ENCODE data around the gene MVP.
A peak's percentile ranks its signal among the peaks of the same experiment; 100 is the strongest.

MVP gene

DNA sequence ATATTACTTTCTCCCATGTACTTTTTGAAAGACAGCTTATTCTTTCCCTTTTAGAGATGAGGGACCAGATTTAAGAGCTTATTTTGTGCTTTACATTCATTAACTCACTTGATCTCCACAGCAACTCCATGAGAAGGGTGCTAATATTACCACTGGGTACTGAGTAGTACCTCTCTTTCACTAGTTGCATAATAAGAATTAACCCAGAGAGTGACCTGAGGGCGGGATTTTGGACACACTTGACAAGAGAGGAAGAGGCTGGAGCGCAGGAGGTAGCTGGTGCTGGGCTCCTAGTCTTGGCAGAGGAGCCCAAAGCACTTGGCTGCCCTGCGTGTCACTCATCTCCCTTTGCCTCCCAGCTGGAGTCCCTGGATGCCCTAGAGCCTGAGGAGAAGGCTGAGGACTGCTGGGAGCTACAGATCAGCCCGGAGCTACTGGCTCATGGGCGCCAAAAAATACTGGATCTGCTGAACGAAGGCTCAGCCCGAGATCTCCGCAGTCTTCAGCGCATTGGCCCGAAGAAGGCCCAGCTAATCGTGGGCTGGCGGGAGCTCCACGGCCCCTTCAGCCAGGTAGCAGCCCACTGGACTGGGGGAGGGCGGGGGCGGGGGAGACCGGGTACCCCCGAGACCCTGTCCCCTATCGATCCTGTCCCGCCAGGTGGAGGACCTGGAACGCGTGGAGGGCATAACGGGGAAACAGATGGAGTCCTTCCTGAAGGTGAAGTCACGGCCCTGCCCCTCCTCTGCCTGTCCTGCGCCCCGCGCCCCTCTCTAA, 15.6 kb upstream of the MVP start:
- no peak for DNase-seq (ENCODE audit: low spot score)

DNA sequence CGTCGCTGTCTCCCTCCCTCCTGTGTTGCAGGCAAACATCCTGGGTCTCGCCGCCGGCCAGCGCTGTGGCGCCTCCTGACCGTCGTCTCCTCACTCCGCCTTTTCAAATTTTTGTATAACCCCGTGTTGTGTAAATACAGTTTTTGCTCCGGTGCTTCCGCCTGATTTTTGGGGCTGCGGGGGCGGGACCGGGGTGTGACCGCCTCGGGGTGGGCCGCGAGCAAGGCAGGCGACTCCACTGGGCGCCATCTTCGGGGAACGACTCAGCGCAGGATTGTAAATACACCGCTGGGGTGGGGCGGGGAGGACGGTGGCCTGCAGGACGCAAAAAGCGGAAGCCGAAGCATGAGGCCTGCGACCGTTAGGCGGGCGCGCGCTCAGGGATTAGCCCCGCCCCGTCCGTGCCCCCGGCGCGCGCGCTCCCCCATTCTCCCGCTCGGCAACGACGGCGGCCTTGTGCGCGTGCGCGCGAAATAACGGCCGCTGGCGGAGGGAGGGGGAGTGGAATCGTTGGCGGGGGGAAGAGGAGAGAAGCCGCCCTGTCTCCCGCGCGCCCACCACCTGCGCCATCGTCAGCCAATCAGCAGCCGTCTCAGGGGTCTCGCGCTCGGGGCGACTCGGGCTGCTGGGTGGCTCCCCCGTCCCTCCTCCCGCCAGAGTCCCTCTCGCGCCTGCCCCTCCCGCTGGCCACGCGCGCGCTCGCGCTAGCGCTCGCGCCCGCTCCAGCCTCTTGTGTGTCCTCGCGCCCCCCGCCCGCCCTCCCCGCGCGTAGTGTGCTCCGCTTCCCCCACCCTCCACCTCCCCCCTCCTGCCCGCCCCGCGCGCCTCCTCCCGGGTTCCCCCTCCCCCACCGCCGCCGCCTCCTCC, 14.8 kb upstream of the MVP start:
- DNase-seq (ENCODE audit: low spot score): peak; percentile 98

DNA sequence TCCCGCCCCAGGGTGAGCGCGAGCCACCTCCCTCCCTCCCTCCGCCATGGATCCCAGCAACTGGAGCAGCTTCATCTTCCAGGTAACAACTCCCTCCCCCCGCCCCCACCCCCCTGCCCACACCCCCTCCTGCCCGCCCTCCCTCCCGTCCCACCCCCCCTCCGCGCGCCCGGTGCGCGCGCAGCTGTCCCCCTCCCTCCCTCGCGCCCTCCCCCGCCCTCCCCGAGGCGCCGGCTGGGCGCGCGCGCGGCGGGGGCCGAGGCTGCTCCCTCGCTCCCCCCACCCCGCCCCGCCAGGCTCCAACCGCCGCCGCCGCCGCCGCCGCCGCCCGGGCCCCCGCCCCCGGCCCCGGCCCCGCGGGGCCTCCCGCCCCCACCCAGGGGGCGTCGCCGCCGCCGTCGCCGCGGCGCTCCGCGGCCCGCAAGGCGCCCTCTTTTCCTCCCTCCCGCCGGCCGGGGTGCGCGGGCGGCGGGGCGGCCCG, 14.1 kb upstream of the MVP start, which contains the start of gene MAZ:
TSS of gene MAZ (plus strand) at position 431 of the 481 bp plus-strand sequence. CDS start 173 bp downstream, outside the sequence.
- DNase-seq (ENCODE audit: low spot score): peak; percentile 78

DNA sequence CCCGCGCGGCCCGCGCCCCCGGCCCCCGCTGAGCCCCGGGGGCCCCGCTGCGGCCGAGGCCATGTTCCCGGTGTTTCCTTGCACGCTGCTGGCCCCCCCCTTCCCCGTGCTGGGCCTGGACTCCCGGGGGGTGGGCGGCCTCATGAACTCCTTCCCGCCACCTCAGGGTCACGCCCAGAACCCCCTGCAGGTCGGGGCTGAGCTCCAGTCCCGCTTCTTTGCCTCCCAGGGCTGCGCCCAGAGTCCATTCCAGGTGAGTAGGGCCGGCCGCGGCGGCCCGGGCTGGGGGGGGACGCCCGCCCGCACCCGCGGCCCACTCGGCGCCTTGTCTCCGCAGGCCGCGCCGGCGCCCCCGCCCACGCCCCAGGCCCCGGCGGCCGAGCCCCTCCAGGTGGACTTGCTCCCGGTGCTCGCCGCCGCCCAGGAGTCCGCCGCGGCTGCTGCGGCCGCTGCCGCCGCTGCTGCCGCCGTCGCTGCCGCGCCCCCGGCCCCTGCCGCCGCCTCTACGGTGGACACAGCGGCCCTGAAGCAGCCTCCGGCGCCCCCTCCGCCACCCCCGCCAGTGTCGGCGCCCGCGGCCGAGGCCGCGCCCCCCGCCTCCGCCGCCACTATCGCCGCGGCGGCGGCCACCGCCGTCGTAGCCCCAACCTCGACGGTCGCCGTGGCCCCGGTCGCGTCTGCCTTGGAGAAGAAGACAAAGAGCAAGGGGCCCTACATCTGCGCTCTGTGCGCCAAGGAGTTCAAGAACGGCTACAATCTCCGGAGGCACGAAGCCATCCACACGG, 13.4 kb upstream of the MVP start:
- DNase-seq (ENCODE audit: low spot score): no peak

DNA sequence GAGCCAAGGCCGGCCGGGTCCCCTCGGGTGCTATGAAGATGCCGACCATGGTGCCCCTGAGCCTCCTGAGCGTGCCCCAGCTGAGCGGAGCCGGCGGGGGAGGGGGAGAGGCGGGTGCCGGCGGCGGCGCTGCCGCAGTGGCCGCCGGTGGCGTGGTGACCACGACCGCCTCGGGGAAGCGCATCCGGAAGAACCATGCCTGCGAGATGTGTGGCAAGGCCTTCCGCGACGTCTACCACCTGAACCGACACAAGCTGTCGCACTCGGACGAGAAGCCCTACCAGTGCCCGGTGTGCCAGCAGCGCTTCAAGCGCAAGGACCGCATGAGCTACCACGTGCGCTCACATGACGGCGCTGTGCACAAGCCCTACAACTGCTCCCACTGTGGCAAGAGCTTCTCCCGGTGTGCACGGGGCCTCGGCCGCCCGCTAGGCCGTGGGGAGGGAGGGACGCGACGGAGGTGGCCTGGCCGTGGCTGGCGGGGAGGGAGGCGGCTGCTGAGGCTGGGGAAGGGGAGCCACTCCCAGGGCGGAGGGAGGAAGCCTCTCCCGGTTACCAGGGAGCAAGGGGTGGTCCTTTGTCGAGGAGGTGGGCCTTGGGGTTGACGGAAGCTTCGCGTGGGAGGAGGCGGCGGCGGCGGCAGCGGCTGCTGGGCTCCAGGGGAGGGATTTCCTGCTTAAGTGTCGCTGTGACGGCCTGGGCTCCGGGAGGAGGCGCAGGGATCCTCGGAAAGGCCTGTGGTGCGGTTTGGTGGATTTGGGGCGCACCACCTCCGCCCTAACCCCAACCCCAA, 12.6 kb upstream of the MVP start:
- DNase-seq (ENCODE audit: low spot score): peak; percentile 89

DNA sequence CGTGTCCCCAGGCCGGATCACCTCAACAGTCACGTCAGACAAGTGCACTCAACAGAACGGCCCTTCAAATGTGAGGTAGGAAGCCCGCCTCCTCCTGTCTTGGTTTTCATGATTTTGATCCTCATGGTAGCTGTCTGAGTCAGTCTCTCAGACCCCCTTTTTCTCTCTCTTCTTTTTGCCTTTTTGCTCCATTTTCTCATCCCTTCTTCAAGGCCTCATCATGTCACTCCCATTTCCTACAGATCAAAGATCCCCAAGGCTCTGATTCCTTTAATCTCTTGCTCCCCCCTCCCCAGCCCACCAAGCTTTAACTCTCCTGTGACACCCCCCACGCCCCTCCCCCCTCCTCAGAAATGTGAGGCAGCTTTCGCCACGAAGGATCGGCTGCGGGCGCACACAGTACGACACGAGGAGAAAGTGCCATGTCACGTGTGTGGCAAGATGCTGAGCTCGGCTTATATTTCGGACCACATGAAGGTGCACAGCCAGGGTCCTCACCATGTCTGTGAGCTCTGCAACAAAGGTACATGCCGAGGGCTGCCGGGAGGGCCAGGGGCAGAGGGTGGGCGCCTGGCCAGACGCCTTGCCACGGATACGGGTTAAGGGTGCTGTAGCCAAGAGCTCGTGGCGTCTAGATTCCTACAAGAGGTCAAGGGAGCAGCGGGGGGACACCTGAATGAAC, 11.9 kb upstream of the MVP start:
- DNase-seq (ENCODE audit: low spot score): no peak

DNA sequence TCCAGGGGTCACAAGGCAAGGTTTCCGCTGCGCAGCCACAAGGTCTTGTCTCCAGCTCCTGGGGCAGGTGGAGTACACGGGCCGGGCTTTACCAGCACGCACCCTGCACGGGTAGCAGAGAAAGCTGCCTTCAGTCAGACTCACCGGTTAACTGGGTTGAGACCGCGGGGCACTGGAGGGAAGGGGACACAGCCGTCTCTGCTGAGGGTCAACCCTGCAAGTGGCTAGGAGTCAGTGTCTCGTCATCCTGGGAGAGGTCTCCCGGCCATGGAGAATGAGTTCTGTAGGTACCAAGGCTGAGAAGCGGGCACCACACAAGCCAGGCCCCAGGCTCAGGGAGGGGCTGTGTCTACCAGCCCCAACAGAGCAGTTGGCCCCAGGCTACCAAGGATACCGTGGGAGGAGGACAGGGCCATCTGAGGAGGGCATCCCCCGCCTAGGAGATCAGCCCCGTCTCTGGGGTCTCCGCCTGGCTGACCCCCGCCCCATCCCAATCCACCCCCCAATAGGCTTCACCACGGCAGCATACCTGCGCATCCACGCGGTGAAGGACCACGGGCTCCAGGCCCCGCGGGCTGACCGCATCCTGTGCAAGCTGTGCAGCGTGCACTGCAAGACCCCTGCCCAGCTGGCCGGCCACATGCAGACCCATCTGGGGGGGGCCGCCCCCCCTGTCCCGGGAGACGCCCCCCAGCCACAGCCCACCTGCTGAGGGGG, 11.1 kb upstream of the MVP start:
- DNase-seq (ENCODE audit: low spot score): no peak

DNA sequence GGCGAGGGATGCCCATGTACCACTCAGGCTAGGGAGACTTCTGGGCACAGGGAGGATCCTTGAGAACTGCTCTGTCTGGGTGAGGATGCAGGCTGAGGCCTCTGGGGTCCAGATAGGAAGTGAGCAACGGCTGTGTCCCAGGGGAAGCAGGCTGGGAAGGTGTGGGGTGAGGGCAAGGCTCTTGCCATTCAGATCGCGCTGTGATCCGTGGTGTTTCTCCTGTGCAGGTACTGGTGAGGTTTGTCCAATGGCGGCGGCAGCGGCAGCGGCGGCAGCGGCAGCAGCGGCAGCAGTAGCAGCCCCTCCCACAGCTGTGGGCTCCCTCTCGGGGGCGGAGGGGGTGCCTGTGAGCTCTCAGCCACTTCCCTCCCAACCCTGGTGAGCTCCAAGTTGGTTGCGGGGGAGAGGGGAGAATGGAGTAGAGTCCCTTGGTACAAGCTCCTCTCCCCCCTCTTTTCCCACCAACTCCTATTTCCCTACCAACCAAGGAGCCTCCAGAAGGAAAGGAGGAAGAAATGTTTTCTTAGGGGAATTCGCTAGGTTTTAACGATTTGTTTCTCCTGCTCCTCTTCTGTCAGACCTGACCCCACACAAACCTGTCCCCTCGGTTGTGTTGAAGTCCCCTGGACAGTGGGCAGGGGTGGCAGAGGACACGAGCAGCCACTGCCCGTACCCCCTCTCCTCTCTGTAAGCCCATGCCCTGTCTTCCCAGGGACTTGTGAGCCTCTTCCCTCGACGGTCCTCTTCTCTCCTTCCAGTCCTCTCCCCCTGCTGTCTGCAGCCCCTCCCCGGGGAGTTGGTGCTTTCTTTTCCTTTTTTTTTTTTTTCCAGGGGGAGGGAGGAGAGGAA, 10.2 kb upstream of the MVP start:
- no peak for DNase-seq (ENCODE audit: low spot score)

DNA sequence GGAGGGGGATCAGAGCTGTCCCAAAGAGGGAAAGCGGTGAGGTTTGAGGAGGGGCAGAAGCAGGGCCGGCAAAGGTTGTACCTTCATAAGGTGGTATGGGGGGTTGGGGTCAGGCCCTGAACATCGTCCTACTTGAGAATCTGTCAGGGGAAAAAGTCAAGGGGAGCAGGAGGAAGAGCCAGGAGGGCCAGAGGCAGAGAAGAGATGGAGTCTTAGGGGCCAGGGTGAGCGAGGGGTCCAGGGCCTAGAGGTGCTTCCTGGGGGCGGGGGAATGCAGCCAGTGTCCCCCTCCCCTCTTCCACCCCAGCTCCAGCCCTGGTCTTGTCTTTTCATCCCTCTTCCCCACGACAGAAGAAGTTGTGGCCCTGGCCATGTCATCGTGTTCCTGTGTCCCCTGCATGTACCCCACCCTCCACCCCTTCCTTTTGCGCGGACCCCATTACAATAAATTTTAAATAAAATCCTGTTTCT, 9.5 kb upstream of the MVP start:
- DNase-seq (ENCODE audit: low spot score): no peak

DNA sequence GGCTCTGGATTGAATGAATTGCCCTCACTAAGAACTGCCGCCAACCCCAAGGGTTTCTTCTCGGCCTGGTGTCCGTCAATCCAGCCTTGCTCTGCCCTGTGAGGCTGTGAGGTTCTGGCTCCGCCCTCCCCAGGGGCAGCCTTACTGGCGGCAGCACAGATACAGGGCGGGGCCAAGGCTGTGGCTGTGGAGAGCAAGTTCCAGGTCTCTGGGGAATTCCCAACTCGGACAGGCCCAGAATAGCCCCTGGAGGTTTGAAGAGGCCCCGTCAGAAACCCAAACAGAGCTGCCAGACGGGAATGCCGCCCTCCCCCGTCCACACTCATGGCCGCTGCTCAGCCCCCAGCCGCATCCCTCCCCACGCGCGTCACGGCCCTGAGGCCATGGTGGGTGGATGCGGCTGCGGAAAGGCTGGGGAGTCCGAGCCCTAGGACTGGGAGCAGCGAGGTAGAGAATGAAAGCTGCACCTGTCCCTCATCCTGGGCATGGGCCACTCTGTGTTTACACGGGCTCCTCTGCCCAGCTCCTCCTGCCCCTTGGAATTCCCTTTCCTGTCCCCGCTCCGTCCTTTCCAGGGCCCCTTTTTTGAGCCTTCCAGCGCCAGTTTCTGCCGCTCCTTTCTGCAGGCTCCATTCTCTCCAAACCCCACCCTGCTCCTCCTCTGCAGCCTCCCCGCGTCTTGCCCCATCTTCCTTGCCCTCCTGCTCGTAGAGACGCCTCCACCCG, 8.9 kb upstream of the MVP start:
- DNase-seq (ENCODE audit: low spot score): peak; percentile 96

DNA sequence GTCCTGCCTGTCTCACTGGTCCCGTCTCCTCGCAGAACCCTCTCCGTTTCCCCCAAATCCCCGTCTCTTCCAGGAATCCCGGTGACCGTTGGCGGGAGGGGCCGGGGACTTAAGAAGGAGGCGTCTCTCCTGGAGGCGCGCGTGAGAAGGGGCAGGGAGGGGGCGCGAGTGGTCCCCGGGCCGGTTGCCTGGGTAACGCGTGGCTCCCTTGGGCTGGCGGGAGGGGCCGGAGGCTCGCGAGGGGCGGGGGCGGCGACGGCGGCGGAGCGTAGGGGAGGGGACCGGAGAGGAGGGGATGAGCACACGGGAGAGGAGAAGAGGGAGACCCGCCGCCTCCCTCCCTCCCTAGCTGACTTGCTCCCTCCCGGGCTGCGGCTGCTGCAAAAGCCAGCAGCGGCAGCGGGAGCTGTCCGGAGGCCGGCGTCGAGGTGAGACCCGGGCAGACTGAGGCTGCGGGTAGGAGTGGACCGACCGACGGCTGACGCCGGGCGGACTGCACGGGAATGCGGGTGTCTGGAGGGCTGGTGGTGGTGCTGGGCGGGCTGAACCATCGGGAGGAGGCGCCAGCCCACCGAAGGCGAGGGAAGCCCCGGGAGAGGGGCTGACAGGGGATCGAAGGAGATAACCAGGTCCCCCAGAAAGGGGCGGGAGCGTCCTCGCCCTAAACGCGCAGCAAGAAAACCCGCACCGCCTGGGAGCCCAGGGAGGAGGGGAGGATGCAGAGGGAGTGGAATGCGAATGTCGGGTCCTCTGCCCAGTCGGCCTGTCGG, 8.2 kb upstream of the MVP start, which contains the start of gene PRRT2:
TSS of gene PRRT2 (plus strand) at position 298 of the 770 bp plus-strand sequence. CDS start 862 bp downstream, outside the sequence.
- peak; percentile 70 for DNase-seq (ENCODE audit: low spot score)

DNA sequence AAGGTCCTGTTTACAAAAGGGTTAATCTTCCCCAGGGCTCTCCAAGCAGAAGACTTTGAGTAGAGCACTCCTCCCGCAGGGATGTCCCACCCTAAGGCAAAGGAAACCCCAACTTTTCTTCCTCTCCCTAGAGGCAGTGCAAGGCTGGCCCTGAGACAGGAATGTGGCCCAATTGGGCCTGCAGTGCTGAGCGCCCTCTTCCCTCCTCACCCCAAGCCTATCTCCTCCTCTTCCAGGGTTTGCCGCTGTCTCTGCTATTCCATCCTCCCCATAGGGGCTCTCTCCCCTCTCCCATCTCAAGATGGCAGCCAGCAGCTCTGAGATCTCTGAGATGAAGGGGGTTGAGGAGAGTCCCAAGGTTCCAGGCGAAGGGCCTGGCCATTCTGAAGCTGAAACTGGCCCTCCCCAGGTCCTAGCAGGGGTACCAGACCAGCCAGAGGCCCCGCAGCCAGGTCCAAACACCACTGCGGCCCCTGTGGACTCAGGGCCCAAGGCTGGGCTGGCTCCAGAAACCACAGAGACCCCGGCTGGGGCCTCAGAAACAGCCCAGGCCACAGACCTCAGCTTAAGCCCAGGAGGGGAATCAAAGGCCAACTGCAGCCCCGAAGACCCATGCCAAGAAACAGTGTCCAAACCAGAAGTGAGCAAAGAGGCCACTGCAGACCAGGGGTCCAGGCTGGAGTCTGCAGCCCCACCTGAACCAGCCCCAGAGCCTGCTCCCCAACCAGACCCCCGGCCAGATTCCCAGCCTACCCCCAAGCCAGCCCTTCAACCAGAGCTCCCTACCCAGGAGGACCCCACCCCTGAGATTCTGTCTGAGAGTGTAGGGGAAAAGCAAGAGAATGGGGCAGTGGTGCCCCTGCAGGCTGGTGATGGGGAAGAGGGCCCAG, 7.3 kb upstream of the MVP start:
- no peak for DNase-seq (ENCODE audit: low spot score)

DNA sequence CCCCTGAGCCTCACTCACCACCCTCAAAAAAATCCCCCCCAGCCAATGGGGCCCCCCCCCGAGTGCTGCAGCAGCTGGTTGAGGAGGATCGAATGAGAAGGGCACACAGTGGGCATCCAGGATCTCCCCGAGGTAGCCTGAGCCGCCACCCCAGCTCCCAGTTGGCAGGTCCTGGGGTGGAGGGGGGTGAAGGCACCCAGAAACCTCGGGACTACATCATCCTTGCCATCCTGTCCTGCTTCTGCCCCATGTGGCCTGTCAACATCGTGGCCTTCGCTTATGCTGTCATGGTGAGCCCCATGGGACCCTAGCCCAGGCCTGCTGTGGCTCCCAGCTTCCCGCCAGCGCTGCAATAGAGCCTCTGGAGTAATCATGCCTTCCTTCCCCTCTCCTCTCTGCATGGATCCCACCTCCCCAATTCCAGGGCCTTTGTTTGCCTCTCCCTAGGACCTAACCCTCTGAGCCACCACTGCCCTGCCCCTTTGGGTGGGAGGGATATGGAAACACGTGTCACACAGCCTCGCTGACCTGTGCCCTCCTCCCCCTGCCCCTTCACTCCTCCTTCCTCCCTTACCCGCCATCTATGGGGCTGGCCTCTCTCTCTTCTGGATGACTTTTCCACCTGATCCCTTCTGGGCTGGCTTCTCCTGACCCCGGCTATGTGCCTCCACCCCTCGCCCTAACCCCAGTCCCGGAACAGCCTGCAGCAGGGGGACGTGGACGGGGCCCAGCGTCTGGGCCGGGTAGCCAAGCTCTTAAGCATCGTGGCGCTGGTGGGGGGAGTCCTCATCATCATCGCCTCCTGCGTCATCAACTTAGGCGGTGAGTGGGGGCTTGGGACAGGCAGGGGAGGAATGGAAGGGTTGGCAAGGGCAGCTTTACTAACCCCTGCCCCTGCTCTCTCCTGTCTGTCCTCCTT, 6.4 kb upstream of the MVP start:
- DNase-seq (ENCODE audit: low spot score): no peak

DNA sequence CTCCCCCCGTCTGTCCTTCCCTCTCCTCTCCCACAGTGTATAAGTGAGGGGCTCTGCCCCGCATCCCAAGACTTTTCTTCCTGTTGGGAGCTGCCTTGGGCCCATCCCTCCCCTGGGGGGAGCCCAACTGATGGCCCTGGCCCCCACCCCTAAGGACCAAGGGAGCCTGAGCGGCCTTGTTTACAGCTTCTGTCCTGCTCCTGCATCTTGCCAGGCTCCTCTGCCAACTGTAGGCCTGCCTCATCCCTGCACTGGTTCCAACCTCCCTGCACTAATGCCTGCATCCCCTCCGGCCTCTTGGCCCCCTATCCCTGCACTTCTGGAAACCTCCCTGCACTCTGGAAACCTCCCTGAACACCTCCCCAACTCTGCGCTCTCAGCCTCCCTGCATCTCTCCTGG, 5.7 kb upstream of the MVP start:
- no peak for DNase-seq (ENCODE audit: low spot score)

DNA sequence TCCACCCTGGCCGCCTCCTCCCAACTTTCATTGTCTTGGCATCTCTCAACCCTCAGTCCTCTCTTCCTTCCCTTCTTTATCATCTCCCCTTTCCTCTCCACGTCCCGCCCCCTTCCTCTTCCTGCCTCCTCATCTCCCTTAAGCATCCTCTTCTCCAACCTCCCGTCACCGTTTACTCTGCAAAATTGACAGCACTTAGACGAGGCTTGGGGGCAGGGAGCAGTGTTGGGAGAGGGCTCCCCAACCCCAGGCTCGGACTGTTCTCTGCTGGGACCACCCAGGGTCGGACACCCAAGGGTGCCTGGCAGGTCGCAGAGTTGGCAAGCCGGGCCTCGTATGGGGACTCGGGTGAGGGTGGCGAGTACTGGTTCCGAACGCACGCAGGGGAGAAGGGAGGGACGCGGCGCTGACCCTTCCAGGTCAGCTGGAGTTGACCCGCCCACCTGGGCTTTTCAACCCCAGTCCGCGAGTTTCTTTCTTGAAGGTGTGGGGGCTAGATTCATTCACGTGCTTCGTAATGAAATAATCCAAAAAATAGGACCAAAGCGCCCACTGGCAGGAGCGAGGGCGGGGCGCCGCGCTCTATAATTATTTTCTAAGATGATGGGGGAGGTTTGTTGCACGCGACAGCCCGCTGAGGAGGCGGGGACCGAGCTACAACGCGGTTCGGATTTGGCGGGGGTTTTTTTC, 5.1 kb upstream of the MVP start:
- DNase-seq (ENCODE audit: low spot score): no peak

Measured in putamen (tissue), 1 donor.